NCI-H748 (cell line): ENCODE results near the gene RNF17.
A peak's percentile ranks its signal among the peaks of the same experiment; 100 is the strongest.
"Not testable (repeated sequence)": the region's sequence is repeated elsewhere in the genome, so short reads cannot be mapped to it uniquely, and the experiment has no call there.

Experiments used
- DNase-seq: peaks from one replicate; lab custom pipeline; 2025; ENCODE audit not compliant: unreplicated experiment; lab: John Stamatoyannopoulos, UW

Gene RNF17

GRCh38 chr13:24763596-24764275 is at the start of gene RNF17:
Gene RNF17 (plus strand): TSS chr13:24764169. CDS start chr13:24764204, 35 bp downstream.
- DNase-seq: no peak

GRCh38 chr13:24716011-24716410 is 48.0 kb upstream of the RNF17 start:
- no peak for DNase-seq

GRCh38 chr13:24716446-24716845 is 47.5 kb upstream of the RNF17 start:
- no peak for DNase-seq

- no peak for DNase-seq
Observed at GRCh38 chr13:24717217-24717616, 46.8 kb upstream of the RNF17 start.

DNA sequence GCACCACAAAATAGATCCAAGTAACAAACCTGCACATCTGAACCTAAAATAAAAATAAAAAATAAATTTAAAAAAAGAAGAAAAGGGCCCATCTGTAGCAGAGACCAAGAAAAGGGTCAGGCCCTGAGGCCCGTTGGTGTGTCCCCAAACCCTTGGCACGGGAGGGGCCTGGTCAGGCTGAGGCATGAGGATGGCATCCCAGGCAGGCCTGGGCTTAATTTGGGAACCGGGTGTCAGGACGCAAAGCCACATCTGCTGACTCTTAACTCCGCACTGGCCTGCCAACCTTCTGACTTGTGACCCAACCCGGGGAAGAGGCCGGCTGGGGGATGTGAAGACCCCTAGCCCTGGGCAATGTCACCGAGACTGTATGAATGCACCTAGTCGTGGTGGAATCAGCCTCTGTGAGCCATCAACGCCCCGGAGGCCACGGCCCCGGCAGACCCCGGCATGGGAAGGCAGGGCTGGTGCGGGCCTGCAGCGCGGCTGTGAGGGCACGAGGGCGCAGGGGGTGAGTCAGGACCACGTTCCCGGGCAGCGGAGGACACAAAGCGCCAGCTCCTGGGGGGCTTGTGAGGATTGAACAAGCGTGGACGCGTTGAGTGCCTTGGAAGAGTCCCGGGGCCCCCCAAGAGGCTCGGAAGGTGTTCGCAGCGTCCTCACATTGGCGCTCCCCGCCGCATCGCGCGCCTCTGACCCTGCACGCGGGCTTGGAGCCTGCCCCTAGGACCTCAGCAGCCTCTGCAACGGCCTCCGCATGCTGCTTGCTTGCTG is 45.6 kb upstream of the RNF17 start:
- no peak for DNase-seq

DNA sequence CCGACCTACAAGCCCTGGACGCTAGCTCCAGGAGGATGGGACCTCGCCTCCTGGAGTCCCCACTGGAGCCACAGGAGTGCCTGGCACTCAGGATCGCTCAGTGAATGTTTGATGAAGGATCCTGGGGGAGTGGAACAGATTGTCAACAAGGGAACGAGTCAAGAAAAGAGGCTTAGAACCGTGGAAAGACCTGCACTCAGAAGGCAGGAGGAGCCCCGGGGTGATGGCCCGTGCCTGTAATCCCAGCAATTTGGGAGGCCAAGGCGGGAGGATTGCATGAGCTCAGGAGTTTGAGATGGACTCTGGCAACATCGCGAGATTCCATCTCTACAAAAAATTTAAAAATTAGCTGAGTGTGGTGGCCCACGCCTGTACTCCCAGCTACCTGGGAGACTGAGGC is 44.8 kb upstream of the RNF17 start:
- no peak for DNase-seq

DNA sequence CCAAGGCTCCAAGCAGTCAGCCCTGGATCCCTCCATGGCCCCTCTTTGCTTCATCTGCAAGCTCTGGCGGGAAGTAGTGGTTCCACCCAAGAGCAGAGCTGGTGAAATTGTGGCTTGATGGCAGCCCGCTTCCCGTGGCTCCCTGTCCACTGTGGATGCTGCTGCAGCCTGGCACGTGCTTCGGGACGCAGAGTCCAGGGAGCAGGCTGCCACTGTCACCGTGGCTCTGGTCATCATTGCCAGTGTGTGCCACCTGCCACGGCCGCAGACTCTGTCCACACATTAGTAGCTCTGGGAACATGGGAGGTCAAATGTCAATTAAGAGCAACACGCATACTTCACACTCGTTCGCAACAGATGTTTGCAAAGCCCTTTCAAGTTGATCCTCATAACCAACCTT is 40.8 kb upstream of the RNF17 start:
- DNase-seq: no peak

- no peak for DNase-seq
Observed at GRCh38 chr13:24724714-24725113, 39.3 kb upstream of the RNF17 start.

DNA sequence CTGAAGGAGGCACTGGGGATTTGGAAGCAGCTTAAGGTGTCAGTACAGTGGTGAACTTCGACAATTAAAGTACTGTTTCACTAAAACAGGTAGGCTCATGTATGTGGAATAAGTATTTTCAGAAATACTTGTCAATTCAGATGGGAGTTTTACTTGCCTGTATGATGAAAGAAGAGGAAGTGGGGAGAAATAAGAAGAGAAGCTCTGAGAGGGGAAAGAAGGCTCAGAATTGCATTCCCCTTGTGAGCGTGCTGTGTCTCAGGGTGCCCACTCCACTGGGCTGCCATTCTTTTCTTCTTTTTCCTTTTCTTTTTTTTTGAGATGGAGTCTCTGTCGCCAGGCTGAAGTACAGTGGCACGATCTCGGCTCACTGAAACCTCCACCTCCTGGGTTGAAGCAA is 38.6 kb upstream of the RNF17 start:
- no peak for DNase-seq

DNA sequence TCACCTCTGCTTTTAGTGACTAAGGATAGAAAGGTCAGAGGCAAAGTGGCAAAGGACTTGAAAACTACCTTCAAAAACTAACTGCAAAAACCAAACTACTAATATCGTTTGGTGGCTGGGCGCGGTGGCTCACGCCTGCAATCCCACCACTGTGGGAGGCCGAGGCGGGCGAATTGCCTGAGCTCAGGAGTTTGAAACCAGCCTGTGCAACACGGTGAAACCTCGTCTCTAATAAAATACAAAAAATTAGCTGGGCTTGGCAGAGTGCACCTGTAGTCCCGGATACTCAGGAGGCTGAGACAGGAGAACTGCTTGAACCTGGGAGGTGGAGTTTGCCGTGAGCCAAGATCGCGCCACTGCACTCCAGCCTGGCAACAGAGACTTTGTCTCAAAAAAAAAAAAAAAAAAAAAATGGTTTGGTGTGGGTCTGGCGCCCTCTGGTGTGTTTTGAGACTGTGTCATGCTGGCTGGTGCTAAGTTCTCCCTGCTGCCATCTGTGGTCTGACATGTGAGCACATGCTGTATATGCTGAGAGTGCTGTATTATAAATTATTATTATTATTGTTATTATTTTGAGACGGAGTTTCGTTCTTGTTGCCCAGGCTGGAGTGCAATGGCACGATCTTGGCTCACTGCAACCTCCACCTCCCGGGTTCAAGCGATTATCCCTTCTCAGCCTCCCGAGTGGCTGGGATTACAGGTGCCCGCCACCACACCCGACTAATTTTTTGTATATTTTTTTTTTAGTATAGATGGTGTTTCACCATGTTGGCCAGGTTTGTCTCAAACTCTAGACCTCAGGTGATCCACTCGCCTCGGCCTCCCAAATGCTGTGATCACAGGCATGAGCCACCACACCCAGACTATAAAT is 36.0 kb upstream of the RNF17 start:
- DNase-seq: peak; percentile 87

DNA sequence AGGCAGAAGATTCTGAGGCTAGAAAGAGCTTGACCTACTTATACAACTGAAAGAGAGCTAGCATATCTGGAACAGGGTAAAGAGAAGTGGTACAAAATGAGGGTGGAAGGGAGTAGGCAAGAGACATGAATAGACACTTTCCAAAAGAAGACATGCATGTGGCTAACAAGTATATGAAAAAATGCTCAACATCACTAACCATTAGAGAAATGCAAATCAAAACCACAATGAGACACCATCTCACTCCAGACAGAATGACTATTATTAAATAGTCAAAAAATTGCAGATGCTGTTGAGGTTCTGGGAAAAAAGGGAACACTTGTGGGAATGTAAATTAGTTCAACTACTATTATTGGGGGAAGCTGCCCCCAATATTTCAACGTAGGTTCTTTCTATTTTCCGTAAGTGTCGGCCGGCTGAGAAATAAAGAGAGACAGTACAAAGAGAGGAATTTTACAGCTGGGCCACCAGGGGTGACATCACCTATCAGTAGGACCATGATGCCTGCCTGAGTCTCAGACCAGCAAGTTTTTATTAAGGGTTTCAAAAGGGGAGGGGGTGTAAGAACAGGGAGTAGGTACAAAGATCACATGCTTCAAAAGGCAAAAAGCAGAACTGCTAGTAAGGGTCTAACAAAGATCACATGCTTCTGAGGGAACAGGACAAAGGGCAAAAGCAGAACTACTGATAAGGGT is 32.9 kb upstream of the RNF17 start:
- DNase-seq: not testable (repeated sequence)

DNA sequence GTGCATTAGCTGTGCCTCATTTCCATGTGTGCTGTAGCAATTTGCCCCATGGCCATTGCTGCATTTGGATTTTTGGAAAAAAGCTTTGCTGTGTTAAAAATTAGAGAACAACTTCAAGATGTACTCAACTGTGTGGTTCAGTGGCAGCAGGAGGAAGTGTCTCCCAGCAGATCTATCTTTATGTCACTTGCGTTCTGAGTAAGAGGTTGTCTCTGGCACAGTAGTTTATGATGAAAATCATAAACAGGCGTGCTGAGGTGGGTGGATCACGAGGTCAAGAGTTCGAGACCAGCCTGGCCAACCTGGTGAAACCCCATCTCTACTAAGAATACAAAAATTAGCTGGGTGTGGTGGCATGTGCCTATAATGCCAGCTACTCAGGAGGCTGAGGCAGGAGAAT is 29.0 kb upstream of the RNF17 start:
- DNase-seq: no peak

DNA sequence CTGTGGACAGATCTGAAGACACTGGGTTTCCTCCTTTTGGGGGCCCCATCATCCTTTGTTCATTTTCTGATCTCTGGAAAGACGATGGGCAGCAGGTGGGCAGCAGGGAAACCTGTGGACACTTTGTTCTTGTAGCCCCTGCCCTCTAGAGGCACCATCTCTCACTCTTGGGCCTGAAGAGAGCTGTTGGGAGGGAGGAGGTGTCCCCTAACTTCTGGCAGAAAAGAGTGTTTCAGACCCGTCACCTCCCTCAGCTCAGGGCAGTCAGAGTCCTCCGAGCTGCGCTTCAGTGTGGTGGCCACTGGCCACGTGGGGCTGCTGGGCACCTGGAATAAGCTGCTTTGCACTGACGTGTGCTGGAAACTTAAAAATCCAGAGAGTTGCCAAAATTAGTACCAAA is 26.9 kb upstream of the RNF17 start:
- DNase-seq: no peak

GRCh38 chr13:24738366-24738847 is 25.6 kb upstream of the RNF17 start:
- DNase-seq: no peak

- DNase-seq: no peak
Observed at GRCh38 chr13:24740014-24740890, 23.7 kb upstream of the RNF17 start.

DNA sequence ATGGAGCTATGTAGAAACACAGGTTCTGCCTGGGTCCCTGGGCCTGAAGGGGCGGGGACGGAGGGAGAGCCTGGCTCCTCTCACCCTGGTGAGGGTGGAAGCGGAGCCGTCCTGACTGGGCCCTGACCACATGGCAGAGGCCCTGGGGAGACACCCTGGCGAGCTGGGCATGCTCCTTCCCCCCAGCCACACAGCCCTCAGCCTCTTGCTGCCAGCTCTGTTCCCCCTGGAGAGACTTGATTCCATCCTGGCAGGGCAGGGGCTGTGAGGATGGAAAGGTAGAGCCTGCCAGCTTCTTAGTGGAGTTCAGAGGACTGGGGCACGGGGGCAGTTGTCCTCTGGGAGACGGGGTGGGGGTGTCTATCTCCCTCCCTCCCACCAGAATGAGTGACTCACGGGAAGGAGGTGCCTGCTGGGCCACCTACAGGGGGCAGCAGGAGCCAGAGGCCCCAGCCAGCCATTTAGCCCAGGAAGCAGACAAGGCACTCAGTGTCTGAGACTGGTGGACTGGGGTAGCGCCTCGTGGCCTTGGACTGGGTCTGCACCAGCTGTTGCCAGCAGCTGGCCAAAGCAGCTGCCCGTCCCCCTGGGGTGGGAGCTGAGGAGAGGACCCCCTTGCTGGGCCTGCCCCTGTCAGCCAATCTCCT is 22.8 kb upstream of the RNF17 start:
- peak; percentile 30 for DNase-seq

DNA sequence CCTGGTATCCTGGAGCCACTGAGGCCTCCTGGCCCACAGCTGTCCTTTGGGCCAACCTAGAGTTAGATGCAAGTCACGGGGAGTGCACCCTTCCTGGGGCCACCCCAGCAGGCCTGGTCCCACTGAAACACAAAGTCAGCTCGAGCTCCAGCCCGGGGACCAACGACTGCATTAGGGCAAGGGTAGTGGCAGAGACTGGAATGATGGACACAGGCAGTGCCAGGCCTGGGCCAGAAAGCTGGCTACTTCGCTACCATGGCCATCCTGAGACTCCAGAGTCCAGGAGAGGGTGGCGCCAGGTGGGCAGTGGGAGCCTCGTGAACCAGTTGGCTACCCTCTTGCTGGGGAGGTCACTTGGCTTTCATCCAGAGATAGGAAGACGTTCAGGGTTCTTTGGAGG is 22.2 kb upstream of the RNF17 start:
- no peak for DNase-seq

GRCh38 chr13:24742294-24742693 is 21.7 kb upstream of the RNF17 start:
- peak; percentile 47 for DNase-seq

DNA sequence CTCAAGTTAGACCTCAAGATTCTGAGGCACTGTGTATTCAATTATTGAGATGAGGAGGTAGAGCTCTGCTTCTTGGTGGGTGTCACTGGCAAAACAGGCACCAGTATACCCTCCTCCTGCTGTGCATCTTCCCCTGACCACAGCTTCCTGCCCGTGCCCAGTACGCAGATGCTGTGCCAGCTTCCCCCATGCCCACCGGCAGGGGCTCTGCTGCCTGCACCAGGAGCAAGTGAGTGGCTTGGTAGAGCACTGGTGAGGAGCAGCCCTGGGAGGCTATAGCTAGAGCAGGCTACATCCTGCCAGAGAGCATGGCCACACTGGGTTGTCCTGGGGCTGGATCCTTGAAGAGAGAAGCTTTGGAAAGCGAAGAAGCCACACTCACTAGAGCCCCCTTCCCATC is 21.0 kb upstream of the RNF17 start:
- no peak for DNase-seq
